ENCODE measurements around the gene CFAP57. TPM values are rescaled to one million over a fixed set of nuclear protein-coding genes. Genes with fewer than 3 reads are reported as not detected.

CFAP57 gene
- total and polyA plus RNA-seq, 2 donors = 0.16 to 0.42 TPM

DNA sequence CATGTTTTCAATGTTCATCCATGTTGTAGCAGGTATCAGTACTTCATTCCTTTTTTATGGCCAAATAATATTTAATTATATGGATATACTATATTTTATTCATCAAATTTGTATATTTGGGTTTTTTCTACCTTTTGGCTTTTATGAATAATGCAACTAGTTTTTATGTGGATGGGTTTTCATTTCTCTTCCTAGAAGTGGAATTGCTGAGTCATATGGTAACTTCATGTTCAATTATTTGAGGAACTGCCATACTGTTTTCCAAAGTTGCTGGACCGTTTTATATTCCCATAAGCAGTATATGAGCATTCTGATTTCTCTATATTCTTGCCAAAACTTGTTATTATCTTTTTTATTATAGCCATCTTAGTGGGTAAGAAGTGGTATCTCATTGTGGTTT is 16.0 kb downstream of the CFAP57 start:
- 96% methylated on average over 1 of the region's 1 CpG for WGBS
- Histone ChIP-seq H3K27me3 (ENCODE audit: control insufficient read depth in 2 of 2, insufficient read depth in 1 of 2, low read length in 1 of 2) (no peaks in the 10 kb centered on the region), H3K4me1 (ENCODE audit: control insufficient read depth in 2 of 2, insufficient read depth in 2 of 2, low read length in 2 of 2) (no peaks in the 10 kb centered on the region), H3K9me3 (ENCODE audit: control insufficient read depth in 2 of 2, insufficient read depth in 1 of 2, low read length in 1 of 2) (no peaks in the 10 kb centered on the region), H3K4me3 (ENCODE audit: low read length in 2 of 2) (no peak overlapping the region), H3K36me3 (ENCODE audit: control insufficient read depth in 2 of 2, insufficient read depth in 2 of 2, low read length in 1 of 2) (no peaks in the 10 kb centered on the region), H3K27ac (ENCODE audit: low read depth in 1 of 2, low read length in 1 of 2) (no peak overlapping the region)
- no peak for DNase-seq (ENCODE audit: low read depth in 6 of 9, low spot score in 9 of 9)

DNA sequence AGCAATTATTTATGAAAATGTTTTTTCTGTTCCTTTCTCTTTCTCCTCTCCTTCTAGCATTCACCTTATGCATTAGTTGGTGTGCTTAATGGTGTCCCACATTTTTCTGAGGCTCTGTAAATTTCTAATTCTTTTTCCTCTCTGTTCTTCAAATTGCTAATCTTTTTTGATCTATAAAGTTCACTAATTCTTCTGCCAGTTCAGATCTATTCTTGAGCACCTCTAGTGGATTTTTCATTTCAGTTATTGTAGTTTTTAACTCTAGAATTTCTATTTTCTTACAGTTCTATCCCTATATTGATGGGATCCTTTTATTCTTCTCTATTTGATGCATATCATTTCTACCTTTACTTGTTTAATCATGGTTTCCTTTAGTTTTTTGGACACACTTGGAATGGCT is 22.4 kb downstream of the CFAP57 start:
- no peaks in the 10 kb centered on the region for H3K27me3 ChIP-seq (ENCODE audit: control insufficient read depth in 2 of 2, insufficient read depth in 1 of 2, low read length in 1 of 2)
- H3K36me3 ChIP-seq (ENCODE audit: control insufficient read depth in 2 of 2, insufficient read depth in 2 of 2, low read length in 1 of 2) = no peaks in the 10 kb centered on the region
- DNase-seq (ENCODE audit: low read depth in 6 of 9, low spot score in 9 of 9) = no peak
- no peak overlapping the region for H3K27ac ChIP-seq (ENCODE audit: low read depth in 1 of 2, low read length in 1 of 2)
- H3K9me3 ChIP-seq (ENCODE audit: control insufficient read depth in 2 of 2, insufficient read depth in 1 of 2, low read length in 1 of 2) = no peaks in the 10 kb centered on the region
- no peak overlapping the region for H3K4me3 ChIP-seq (ENCODE audit: low read length in 2 of 2)
- H3K4me1 ChIP-seq (ENCODE audit: control insufficient read depth in 2 of 2, insufficient read depth in 2 of 2, low read length in 2 of 2) = no peaks in the 10 kb centered on the region

DNA sequence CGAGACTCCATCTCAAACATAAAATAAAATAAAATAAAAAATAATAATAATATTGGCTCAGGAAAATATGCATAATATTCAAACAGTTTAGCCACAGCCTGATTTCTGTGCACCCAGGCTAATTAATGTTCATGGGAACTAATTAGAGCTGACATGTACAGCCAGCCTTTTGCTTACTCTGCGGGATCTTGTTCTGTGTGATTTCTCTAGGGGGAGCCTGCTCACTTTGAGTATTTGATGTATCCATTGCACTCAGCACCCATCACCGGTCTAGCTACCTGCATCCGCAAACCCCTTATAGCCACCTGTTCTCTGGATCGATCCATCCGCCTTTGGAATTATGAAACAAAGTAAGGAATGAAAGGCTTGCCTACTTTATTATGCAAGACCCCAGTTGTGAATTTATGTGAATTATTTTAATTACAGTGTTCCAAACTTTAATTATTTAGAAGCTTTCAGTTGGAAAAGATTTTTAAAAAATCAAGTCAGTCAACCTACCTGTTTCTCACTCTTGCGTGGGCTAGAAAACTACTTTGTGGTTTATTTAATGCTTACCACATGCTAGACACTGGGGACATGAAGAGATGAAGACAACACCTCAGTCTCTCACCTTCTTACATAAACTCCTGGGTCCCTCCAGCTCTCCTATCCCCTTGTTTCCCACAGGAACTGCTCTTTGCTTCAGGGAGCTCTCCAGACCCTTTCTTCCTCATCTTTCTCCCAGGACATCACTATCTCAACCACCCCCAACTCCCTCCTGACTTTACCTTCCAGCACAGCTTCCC is 25.4 kb downstream of the CFAP57 start:
- Histone ChIP-seq H3K4me1 (ENCODE audit: control insufficient read depth in 2 of 2, insufficient read depth in 2 of 2, low read length in 2 of 2) (no peaks in the 10 kb centered on the region), H3K36me3 (ENCODE audit: control insufficient read depth in 2 of 2, insufficient read depth in 2 of 2, low read length in 1 of 2) (no peaks in the 10 kb centered on the region), H3K9me3 (ENCODE audit: control insufficient read depth in 2 of 2, insufficient read depth in 1 of 2, low read length in 1 of 2) (no peaks in the 10 kb centered on the region), H3K27ac (ENCODE audit: low read depth in 1 of 2, low read length in 1 of 2) (no peak overlapping the region), H3K27me3 (ENCODE audit: control insufficient read depth in 2 of 2, insufficient read depth in 1 of 2, low read length in 1 of 2) (no peaks in the 10 kb centered on the region), H3K4me3 (ENCODE audit: low read length in 2 of 2) (no peak overlapping the region)
- no peak for DNase-seq (ENCODE audit: low read depth in 6 of 9, low spot score in 9 of 9)
- 95% methylated on average over 7 of the region's 7 CpGs for WGBS

- Histone ChIP-seq H3K36me3 (ENCODE audit: control insufficient read depth in 2 of 2, insufficient read depth in 2 of 2, low read length in 1 of 2) (no peaks in the 10 kb centered on the region), H3K4me3 (ENCODE audit: low read length in 2 of 2) (no peak overlapping the region), H3K27ac (ENCODE audit: low read depth in 1 of 2, low read length in 1 of 2) (no peak overlapping the region), H3K4me1 (ENCODE audit: control insufficient read depth in 2 of 2, insufficient read depth in 2 of 2, low read length in 2 of 2) (no peaks in the 10 kb centered on the region), H3K27me3 (ENCODE audit: control insufficient read depth in 2 of 2, insufficient read depth in 1 of 2, low read length in 1 of 2) (no peaks in the 10 kb centered on the region), H3K9me3 (ENCODE audit: control insufficient read depth in 2 of 2, insufficient read depth in 1 of 2, low read length in 1 of 2) (peaks cover 0 to 3% of the 10 kb centered on the region in 2 donors)
- 77% methylated on average over 8 of the region's 8 CpGs for WGBS
- DNase-seq (ENCODE audit: low read depth in 6 of 9, low spot score in 9 of 9) = peak in 1 of 9 donors; percentile 17
These were observed 27.1 kb downstream of the CFAP57 start for GRCh38 chr1:43199093-43199726.

DNA sequence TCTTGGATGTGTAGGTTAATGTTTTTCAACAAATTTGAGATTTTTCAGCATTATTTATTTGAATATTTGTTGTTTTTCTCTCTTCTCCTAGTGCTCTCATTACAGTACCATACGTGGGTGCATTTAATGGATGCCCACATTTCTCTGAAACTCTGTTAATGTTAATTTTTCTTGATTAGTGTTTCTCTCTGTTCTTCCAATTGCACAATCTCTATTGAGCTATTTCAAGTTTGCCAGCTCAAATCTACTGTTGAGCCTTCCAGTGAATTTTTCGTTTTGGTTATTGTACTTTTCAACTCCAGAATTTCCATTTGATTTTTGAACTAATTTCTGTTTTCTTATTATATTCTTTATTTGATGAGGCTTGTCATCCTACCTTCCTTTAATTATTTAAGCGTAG is 31.7 kb downstream of the CFAP57 start:
- Histone ChIP-seq H3K36me3 (ENCODE audit: control insufficient read depth in 2 of 2, insufficient read depth in 2 of 2, low read length in 1 of 2) (no peaks in the 10 kb centered on the region), H3K27ac (ENCODE audit: low read depth in 1 of 2, low read length in 1 of 2) (no peak overlapping the region), H3K9me3 (ENCODE audit: control insufficient read depth in 2 of 2, insufficient read depth in 1 of 2, low read length in 1 of 2) (peaks cover 0 to 3% of the 10 kb centered on the region in 2 donors), H3K4me3 (ENCODE audit: low read length in 2 of 2) (no peak overlapping the region), H3K27me3 (ENCODE audit: control insufficient read depth in 2 of 2, insufficient read depth in 1 of 2, low read length in 1 of 2) (no peaks in the 10 kb centered on the region), H3K4me1 (ENCODE audit: control insufficient read depth in 2 of 2, insufficient read depth in 2 of 2, low read length in 2 of 2) (peaks cover 0 to 4% of the 10 kb centered on the region in 2 donors)
- over 99% methylated on average over 3 of the region's 3 CpGs for WGBS
- no peak for DNase-seq (ENCODE audit: low read depth in 6 of 9, low spot score in 9 of 9)

DNA sequence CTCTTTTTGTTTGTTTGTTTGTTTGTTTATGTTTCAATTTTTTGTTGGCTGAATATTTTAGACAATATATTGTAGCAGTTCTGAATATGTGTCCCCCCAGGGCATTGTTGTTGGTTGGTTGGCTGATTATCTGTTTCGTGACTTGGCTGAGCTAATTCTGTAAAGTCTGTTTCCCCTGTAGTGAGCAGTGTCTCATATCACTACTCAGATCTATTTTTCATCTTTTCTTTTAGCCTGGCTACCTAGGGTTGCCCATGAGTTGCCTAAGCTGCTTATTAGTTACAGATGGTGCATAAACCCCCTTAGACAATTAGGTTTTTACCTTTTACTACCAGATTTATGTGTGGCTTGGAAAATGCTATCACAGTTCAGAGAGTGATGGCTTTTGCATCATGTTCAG is 32.3 kb downstream of the CFAP57 start:
- peaks cover 0 to 3% of the 10 kb centered on the region in 2 donors for H3K9me3 ChIP-seq (ENCODE audit: control insufficient read depth in 2 of 2, insufficient read depth in 1 of 2, low read length in 1 of 2)
- peaks cover 0 to 4% of the 10 kb centered on the region in 2 donors for H3K4me1 ChIP-seq (ENCODE audit: control insufficient read depth in 2 of 2, insufficient read depth in 2 of 2, low read length in 2 of 2)
- no peaks in the 10 kb centered on the region for H3K27me3 ChIP-seq (ENCODE audit: control insufficient read depth in 2 of 2, insufficient read depth in 1 of 2, low read length in 1 of 2)
- WGBS = 90% methylated on average over 1 of the region's 1 CpG
- H3K27ac ChIP-seq (ENCODE audit: low read depth in 1 of 2, low read length in 1 of 2) = no peak overlapping the region
- H3K36me3 ChIP-seq (ENCODE audit: control insufficient read depth in 2 of 2, insufficient read depth in 2 of 2, low read length in 1 of 2) = no peaks in the 10 kb centered on the region
- DNase-seq (ENCODE audit: low read depth in 6 of 9, low spot score in 9 of 9) = no peak
- H3K4me3 ChIP-seq (ENCODE audit: low read length in 2 of 2) = no peak overlapping the region

DNA sequence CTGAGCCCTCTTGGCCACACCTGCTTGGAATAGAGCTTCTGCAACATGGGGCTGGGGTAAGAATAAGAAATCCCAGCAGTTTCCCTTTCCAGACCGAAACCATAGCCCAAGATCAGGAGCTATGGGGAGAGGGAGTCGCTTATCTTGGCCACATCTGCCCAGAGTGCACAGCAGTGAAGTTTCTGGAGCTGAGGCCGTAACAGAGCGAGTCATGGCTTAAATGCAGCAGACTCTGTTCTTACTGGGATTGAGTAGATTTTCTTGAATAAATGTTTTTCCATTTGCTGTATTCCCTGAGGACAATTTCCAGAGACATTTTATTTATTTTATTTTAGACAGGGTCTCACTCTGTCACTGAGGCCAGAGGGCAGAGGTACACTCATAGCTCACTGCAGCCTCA is 33.5 kb downstream of the CFAP57 start:
- DNase-seq (ENCODE audit: low read depth in 6 of 9, low spot score in 9 of 9) = no peak
- peaks cover 0 to 3% of the 10 kb centered on the region in 2 donors for H3K9me3 ChIP-seq (ENCODE audit: control insufficient read depth in 2 of 2, insufficient read depth in 1 of 2, low read length in 1 of 2)
- no peaks in the 10 kb centered on the region for H3K36me3 ChIP-seq (ENCODE audit: control insufficient read depth in 2 of 2, insufficient read depth in 2 of 2, low read length in 1 of 2)
- H3K27ac ChIP-seq (ENCODE audit: low read depth in 1 of 2, low read length in 1 of 2) = no peak overlapping the region
- WGBS = 96% methylated on average over 4 of the region's 4 CpGs
- H3K4me3 ChIP-seq (ENCODE audit: low read length in 2 of 2) = no peak overlapping the region
- H3K27me3 ChIP-seq (ENCODE audit: control insufficient read depth in 2 of 2, insufficient read depth in 1 of 2, low read length in 1 of 2) = no peaks in the 10 kb centered on the region
- peaks cover 0 to 4% of the 10 kb centered on the region in 2 donors for H3K4me1 ChIP-seq (ENCODE audit: control insufficient read depth in 2 of 2, insufficient read depth in 2 of 2, low read length in 2 of 2)

GRCh38 chr1:43206600-43207228 is 34.6 kb downstream of the CFAP57 start:
- Histone ChIP-seq H3K9me3 (ENCODE audit: control insufficient read depth in 2 of 2, insufficient read depth in 1 of 2, low read length in 1 of 2) (peaks cover 0 to 3% of the 10 kb centered on the region in 2 donors), H3K27ac (ENCODE audit: low read depth in 1 of 2, low read length in 1 of 2) (no peak overlapping the region), H3K27me3 (ENCODE audit: control insufficient read depth in 2 of 2, insufficient read depth in 1 of 2, low read length in 1 of 2) (no peaks in the 10 kb centered on the region), H3K4me3 (ENCODE audit: low read length in 2 of 2) (no peak overlapping the region), H3K4me1 (ENCODE audit: control insufficient read depth in 2 of 2, insufficient read depth in 2 of 2, low read length in 2 of 2) (peaks cover 0 to 4% of the 10 kb centered on the region in 2 donors), H3K36me3 (ENCODE audit: control insufficient read depth in 2 of 2, insufficient read depth in 2 of 2, low read length in 1 of 2) (no peaks in the 10 kb centered on the region)
- WGBS = 50% methylated on average over 10 of the region's 10 CpGs
- no peak for DNase-seq (ENCODE audit: low read depth in 6 of 9, low spot score in 9 of 9)

DNA sequence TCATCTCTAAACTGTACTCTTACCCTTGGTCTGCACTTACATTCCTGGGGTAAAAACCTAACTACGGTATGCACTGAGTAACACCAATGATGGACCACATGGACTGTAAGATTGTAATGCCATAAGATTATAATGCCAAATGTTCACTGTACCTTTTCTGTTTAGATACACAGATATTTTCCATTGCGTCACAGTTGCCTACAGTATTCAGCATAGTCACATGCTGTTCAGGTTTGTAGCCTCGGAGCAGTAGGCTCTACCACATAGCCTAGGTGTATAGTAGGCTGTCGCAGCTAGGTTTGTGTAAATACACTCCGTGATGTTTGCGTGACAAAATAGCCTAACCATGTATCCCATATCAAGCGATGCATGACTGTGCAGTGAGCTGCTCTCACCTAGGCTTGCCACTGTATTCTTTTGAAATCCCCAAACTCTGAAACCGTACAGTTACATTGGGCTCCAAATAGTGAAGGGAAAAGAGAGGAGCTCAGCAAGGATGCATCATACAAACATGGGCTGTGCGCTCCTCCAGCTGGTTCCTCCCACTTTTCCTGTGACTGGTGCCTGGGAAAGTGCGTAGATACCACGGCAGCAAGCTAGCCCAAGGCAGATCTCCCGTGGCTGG is 35.2 kb downstream of the CFAP57 start:
- no peak overlapping the region for H3K4me3 ChIP-seq (ENCODE audit: low read length in 2 of 2)
- H3K36me3 ChIP-seq (ENCODE audit: control insufficient read depth in 2 of 2, insufficient read depth in 2 of 2, low read length in 1 of 2) = no peaks in the 10 kb centered on the region
- H3K27ac ChIP-seq (ENCODE audit: low read depth in 1 of 2, low read length in 1 of 2) = no peak overlapping the region
- peaks cover 0 to 3% of the 10 kb centered on the region in 2 donors for H3K9me3 ChIP-seq (ENCODE audit: control insufficient read depth in 2 of 2, insufficient read depth in 1 of 2, low read length in 1 of 2)
- peaks cover 0 to 4% of the 10 kb centered on the region in 2 donors for H3K4me1 ChIP-seq (ENCODE audit: control insufficient read depth in 2 of 2, insufficient read depth in 2 of 2, low read length in 2 of 2)
- H3K27me3 ChIP-seq (ENCODE audit: control insufficient read depth in 2 of 2, insufficient read depth in 1 of 2, low read length in 1 of 2) = no peaks in the 10 kb centered on the region
- WGBS = 90% methylated on average over 12 of the region's 12 CpGs
- no peak for DNase-seq (ENCODE audit: low read depth in 6 of 9, low spot score in 9 of 9)
